ENCODE results near the gene FA2H.

DNA sequence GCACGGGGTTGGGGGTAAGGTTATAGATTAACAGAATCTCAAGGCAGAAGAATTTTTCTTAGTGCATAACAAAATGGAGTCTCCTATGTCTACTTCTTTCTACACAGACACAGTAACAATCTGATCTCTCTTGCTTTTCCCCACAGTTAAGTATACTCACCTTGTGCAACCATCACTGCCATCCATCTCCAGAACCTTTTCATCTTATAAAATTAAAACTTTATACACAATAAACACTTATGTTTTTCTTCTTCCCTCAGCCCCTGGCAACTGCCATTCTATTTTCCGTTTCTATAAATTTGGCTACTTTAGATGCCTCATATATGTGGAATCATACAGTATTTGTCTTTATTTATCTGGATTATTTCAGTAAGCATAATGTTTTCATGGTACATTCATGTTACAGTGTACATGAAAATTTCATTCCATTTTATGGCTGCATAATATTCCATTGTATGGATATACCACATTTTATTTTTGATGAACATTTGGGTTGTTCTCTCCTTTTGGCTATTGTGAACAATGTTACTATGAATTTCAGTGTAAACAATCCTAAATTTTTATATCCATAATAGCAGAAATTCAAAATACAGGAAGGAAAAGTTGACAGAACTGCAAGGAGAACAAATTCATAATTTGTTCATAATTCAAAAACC is 25.7 kb upstream of the FA2H start:
- TF ChIP-seq POLR2A (IDR thresholded peaks at IDR 0.05), result no peak
- TF ChIP-seq, protein P1, sequence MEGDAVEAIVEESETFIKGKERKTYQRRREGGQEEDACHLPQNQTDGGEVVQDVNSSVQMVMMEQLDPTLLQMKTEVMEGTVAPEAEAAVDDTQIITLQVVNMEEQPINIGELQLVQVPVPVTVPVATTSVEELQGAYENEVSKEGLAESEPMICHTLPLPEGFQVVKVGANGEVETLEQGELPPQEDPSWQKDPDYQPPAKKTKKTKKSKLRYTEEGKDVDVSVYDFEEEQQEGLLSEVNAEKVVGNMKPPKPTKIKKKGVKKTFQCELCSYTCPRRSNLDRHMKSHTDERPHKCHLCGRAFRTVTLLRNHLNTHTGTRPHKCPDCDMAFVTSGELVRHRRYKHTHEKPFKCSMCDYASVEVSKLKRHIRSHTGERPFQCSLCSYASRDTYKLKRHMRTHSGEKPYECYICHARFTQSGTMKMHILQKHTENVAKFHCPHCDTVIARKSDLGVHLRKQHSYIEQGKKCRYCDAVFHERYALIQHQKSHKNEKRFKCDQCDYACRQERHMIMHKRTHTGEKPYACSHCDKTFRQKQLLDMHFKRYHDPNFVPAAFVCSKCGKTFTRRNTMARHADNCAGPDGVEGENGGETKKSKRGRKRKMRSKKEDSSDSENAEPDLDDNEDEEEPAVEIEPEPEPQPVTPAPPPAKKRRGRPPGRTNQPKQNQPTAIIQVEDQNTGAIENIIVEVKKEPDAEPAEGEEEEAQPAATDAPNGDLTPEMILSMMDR (IDR thresholded peaks at IDR 0.05), result no peak

All from right lobe of liver (tissue), 4 donors.